Retinal pigment epithelial cell (primary cell): ENCODE data around the gene CINP.

Experiments used
- DNase-seq: peaks from one replicate; pipeline ENCODE4 v3.0.0-alpha.2; 2010; ENCODE audit warnings: low read depth
- H3K4me3 ChIP-seq: 2 replicates; pipeline ENCODE4 v1.5.1; 2011; ENCODE audit warnings: mild to moderate bottlenecking, low read length, control low read depth, moderate library complexity
- TF ChIP-seq, protein P1 (sequence below): conservative IDR thresholded peaks from 2 replicates; pipeline ENCODE4 v1.5.1; 2011; ENCODE audit warnings: low read depth, low read length, control low read depth, inconsistent platforms

The CINP gene

DNA sequence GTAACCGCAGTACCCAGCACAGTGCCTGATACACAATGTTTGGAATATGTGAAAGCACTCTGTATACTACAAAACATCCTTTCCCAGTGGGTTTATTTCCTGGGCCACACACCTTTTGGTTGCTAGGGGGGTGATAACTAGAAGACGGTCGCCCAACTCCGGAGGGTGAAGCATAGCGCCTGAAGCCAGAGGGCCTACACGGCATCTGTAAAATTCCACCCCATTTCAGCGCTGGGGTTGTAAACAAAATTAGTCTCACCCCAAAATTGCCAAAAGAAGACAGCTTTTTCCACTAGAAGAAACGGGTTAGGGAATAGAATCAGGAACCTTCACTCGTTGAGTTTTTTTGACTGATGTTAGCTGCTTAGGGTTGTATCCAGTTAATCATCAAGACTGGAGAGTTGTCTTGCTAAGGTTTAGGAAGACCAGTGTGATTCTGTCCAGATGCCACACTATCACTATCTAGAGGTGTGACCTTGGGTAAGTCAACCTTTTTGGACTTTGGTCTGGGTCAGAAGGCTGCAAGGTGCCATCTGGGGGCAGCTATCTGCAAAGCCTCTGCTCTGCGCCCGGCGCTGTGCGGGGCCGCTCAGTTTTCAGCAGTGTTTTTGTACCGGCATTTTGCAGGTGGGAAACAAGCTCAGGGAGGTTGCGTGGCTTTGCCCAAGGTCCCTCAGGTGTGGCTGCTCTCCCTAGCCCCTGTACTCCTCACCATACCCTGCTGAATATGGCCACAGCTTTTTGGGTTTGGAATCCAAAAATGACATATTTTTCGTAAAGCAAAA lies 41.8 kb downstream of the CINP start:
- peak overlapping the region; percentile 83 for H3K4me3 ChIP-seq
- TF ChIP-seq, protein P1, sequence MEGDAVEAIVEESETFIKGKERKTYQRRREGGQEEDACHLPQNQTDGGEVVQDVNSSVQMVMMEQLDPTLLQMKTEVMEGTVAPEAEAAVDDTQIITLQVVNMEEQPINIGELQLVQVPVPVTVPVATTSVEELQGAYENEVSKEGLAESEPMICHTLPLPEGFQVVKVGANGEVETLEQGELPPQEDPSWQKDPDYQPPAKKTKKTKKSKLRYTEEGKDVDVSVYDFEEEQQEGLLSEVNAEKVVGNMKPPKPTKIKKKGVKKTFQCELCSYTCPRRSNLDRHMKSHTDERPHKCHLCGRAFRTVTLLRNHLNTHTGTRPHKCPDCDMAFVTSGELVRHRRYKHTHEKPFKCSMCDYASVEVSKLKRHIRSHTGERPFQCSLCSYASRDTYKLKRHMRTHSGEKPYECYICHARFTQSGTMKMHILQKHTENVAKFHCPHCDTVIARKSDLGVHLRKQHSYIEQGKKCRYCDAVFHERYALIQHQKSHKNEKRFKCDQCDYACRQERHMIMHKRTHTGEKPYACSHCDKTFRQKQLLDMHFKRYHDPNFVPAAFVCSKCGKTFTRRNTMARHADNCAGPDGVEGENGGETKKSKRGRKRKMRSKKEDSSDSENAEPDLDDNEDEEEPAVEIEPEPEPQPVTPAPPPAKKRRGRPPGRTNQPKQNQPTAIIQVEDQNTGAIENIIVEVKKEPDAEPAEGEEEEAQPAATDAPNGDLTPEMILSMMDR: no peak
- DNase-seq: no peak

DNA sequence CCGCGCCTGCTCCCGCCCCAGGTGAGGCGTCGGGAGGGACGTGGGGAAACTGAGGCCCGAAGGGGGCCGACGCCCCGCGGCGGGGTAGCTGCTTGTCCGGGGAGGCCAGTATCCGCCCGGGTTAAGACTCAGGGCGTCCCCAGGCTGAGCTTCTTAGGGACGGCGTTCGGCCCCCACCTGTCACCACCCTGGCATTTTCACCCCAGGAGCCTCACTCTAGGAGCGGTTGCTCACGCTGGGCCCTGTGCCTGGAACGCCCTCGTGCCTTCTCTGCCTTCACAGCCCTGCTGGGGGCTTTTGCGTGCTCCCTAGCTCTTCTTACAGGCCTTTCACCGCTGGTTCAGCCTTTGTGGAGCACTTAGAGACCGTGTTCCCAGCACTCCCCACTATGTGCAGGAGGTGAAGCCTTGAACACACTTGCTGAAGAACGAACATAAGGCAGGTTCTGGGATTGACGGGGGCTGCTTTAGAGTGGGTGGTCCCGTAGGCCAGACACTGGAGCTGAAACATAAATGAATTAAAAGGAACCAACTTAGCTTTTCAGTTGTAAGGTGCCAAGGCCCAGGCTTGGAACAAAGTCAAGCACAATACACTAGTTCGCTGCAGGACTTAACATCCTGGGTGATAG lies 42.5 kb downstream of the CINP start:
- peak overlapping the region; percentile 83 for H3K4me3 ChIP-seq
- DNase-seq: no peak
- TF ChIP-seq, protein P1: no peak

DNA sequence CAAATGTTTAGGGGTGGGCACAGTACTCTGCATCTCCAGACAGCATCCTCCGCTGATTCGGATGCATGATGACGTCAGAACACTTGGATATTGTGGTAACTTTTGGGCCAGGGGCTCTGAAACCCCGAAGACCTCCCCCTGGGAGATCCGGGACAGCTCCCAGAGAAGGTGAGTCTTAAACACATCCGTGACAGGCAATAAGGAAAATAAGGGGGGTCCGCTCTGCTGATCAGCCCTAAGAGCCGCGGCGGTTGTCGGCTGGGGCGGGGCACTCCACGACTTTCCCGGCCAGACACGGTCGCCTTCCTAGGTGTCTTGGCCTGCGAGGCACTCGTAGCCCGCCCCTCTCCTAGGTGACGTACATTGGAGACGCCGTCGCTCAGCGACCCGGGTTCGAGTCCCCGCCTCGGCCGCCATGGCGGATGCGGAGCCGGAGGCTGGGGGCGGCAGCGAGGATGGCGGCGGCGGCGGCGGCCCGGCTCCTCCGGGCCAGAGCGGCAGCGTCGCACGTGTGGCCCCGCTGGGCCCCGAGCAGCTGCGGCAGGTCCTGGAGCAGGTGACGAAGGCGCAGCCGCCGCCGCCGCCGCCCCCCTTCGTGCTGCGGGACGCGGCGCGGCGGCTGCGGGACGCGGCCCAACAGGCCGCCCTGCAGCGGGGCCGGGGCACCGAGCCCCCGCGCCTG lies 43.2 kb downstream of the CINP start, which contains the start of gene ZNF839:
ZNF839 (plus strand) TSS at position 396 of the 682 bp plus-strand sequence; CDS start at position 416, 20 bp downstream.
- TF ChIP-seq, protein P1: no peak
- DNase-seq: no peak

DNA sequence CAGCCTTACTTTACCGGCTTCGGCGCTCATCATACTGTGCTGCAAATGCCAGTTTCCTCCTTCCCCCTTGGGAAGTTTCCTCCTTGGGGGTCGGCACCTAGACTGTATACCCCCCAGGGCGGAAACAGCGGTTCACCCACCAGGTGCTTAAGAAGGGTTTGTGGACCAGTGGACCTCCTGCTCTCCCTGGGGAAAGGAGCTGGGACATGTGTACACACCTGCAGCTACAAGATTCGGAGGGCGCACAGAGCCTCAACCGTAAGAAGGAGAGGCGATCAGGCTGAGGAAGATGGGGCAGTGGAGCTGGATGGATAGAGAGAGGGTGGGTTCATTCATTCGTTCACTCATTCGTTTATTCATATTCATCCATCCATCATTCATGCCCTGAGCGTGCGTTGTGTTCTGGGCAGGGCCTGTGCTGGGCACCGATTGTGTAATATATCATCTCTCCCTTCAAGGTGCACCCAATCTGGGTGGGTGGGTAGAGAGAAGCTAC lies 43.9 kb downstream of the CINP start:
- TF ChIP-seq, protein P1: no peak
- H3K4me3 ChIP-seq: peak overlapping the region; percentile 83
- no peak for DNase-seq

More for the DNA sequence above, 43.2 kb downstream of the CINP start, which contains the start of gene ZNF839:
- peak within 1 kb of the TSS; percentile 83 for H3K4me3 ChIP-seq

DNA sequence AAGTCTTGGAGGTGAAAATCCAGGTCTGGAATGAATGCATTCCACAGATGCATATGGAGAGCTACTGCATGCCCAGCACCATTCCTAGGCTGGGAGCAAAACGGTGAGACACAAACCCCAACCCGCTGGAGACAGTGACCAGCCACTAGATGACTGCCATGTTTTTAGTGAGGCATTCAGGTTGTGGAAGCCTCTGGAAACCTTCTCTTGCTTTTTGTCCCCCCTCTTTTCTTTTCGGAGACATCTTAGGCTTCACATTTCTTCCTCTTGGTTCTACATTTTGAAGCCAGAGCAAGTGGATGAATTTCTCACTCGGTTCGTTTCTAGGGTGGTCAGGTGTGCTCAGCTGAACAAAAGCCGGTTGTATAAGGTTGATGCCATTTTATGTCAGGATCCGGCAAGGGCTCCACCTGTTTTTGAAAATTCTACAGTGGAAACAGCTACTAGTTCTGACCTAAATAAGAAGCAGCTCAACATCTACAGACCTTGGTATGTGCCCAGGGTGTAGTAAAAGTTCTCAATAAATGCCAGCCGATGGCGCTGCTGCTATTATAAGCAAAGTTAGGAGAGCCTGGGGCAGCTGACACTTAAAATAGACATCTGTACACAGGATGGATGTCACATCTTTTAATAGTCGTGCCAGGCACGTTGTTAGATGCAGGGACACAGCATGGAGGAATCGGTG lies 45.0 kb downstream of the CINP start:
- H3K4me3 ChIP-seq: peak overlapping the region; percentile 78
- no peak for DNase-seq
- TF ChIP-seq, protein P1: peak; percentile 12

DNA sequence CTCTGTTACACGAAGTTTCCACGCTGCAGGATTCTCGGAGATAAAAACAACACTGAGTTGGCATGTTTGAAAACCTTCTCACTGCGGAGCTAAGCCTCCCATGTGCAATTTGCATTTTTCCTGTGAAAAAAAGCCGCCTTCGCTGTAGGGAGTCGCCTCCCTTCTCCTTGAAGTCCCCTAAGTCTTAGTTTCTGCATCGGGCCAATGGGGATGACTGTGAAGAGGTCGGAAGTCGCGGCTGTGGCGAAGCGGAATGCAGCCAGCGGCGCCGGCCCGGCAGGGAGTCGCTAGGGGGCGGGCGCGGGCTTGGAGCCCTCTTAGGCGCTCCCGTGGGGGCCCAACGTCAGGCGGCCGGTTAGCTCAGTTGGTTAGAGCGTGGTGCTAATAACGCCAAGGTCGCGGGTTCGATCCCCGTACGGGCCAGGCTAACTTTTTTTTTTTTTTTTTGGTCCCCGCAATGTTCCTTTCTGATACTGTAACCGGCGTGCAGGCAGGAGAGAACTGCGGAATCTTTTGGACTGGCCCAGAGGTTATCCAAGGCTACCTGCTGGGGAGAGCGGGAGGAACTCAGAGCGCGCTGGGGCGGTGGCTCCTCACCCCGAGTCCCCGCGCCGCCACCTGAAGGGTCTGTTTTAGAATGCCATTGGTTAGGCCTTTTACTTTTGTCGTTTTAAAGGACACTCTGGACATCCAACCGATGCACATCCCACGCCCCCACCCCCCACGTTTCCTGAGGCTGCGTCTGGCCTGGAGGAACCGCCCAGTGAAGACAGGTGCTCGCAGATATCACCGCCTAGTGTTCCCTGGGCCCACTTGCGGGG lies 45.7 kb downstream of the CINP start:
- peak overlapping the region; percentile 78 for H3K4me3 ChIP-seq
- TF ChIP-seq, protein P1: peak; percentile 77
- no peak for DNase-seq
